ENCODE measurements around the gene NDUFAB1. TPM values are rescaled to one million over a fixed set of nuclear protein-coding genes. Genes with fewer than 3 reads are reported as not detected.
"Not testable (repeated sequence)": the region's sequence is repeated elsewhere in the genome, so short reads cannot be mapped to it uniquely, and the experiment has no call there.

The NDUFAB1 gene
- total RNA-seq, 4 donors from 2014 or later = 48.0 to 161 (median 59.0) TPM

GRCh38 chr16:23611936-23612335 lies 15.8 kb upstream of the NDUFAB1 start:
- Histone ChIP-seq H3K27me3 (no peaks in the 10 kb centered on the region), H3K9me3 (no peaks in the 10 kb centered on the region), H3K27ac (no peak overlapping the region), H3K4me3 (no peak overlapping the region), H3K4me1 (no peaks in the 10 kb centered on the region), H3K36me3 (no peaks in the 10 kb centered on the region)
- TF ChIP-seq CTCF (IDR thresholded peaks at IDR 0.05) = no peak
- no peak for TF ChIP-seq POLR2A (IDR thresholded peaks at IDR 0.05)
- intact Hi-C loops (cut with DNase I; ENCODE audit: low total_unique reads) = no loop called here
- no peak for DNase-seq

- H3K4me1 ChIP-seq; H3K9me3 ChIP-seq; intact Hi-C loops (cut with DNase I; ENCODE audit: low total_unique reads); H3K27me3 ChIP-seq; DNase-seq; H3K27ac ChIP-seq; H3K4me3 ChIP-seq; H3K36me3 ChIP-seq: not testable (repeated sequence)
Measured at GRCh38 chr16:23610905-23611304, 14.8 kb upstream of the NDUFAB1 start.

- H3K27me3 ChIP-seq = no peaks in the 10 kb centered on the region
- H3K27ac ChIP-seq = no peak overlapping the region
- H3K4me1 ChIP-seq = no peaks in the 10 kb centered on the region
- TF ChIP-seq POLR2A (IDR thresholded peaks at IDR 0.05) (no peak), CTCF (IDR thresholded peaks at IDR 0.05) (no peak)
- no peaks in the 10 kb centered on the region for H3K36me3 ChIP-seq
- H3K4me3 ChIP-seq = no peak overlapping the region
- DNase-seq = no peak
- intact Hi-C loops (cut with DNase I; ENCODE audit: low total_unique reads) = no loop called here
- H3K9me3 ChIP-seq = no peaks in the 10 kb centered on the region
Measured at GRCh38 chr16:23609929-23610328, 13.8 kb upstream of the NDUFAB1 start.

GRCh38 chr16:23608194-23608593 lies 12.1 kb upstream of the NDUFAB1 start:
- H3K27ac ChIP-seq = no peak overlapping the region
- no peak for DNase-seq
- intact Hi-C loops (cut with DNase I; ENCODE audit: low total_unique reads) = no loop called here
- no peak for TF ChIP-seq POLR2A (IDR thresholded peaks at IDR 0.05)
- no peak for TF ChIP-seq CTCF (IDR thresholded peaks at IDR 0.05)
- H3K4me1 ChIP-seq = no peaks in the 10 kb centered on the region
- no peaks in the 10 kb centered on the region for H3K36me3 ChIP-seq
- H3K27me3 ChIP-seq = no peaks in the 10 kb centered on the region
- H3K9me3 ChIP-seq = no peaks in the 10 kb centered on the region
- H3K4me3 ChIP-seq = no peak overlapping the region

DNA sequence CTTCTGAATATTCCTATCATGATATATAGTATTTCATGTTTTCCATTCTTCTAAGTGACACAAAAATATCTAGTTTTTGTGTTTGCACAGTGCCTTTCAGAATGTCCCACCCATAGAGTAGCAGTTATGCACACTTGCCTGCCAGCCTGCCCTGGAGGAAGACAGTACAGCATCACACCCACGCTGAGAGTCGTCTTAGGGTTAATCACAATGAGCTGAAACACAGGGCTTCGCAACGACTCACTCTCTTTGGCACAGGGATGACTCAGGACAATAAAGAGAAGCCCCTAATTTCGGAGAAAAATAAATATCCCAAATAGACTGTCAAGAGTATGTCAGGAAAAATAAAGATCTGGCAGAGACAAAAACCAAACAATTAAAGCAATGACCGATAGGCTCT lies 11.6 kb upstream of the NDUFAB1 start:
- DNase-seq = no peak
- TF ChIP-seq CTCF (IDR thresholded peaks at IDR 0.05) (no peak), POLR2A (IDR thresholded peaks at IDR 0.05) (no peak)
- H3K4me3 ChIP-seq = no peak overlapping the region
- intact Hi-C loops (cut with DNase I; ENCODE audit: low total_unique reads) = no loop called here
- no peaks in the 10 kb centered on the region for H3K4me1 ChIP-seq
- no peaks in the 10 kb centered on the region for H3K27me3 ChIP-seq
- no peaks in the 10 kb centered on the region for H3K36me3 ChIP-seq
- H3K27ac ChIP-seq = no peak overlapping the region
- no peaks in the 10 kb centered on the region for H3K9me3 ChIP-seq
